CD1c-positive myeloid dendritic cell (primary cell): ENCODE results near the gene LRP5.

ENCODE experiments used
- DNase-seq: peaks from one replicate; pipeline ENCODE4 v3.0.0-alpha.2; 2016; ENCODE audit errors: extremely low spot score

LRP5 gene

DNA sequence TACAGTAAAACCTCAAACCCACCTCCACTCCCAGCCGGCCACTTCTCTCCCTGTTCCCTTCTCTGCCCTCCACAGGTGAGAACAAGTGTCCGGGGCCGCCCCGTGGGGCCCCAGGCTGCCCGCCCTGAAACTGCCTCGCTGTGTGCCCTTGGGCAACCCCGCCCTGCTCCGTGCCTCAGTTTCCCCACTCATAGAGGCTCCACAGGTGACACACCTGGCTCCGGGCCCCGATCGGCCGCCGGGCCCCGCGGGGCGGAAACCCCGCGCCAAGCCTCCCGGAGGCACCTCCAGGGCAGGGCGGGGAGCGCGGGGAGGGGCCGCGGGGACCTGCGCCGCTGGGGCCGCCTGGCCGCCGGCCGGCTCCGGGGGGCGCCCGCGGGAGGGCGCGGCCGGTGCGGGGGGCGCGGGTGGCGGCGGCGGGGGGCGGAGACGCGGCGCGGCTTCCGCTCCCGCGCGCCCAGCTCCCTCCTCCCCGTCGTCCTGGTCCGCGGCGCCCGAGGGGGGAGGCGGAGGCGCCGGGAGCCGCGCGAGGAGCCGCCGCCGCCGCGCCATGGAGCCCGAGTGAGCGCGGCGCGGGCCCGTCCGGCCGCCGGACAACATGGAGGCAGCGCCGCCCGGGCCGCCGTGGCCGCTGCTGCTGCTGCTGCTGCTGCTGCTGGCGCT lies at the start of gene LRP5:
Gene LRP5 (plus strand): TSS at position 475 of the 663 bp plus-strand sequence. CDS start 124 bp downstream, at position 599.
- peak; percentile 30 for DNase-seq

GRCh38 chr11:68263444-68264035 lies 48.9 kb upstream of the LRP5 start:
- DNase-seq = no peak

DNA sequence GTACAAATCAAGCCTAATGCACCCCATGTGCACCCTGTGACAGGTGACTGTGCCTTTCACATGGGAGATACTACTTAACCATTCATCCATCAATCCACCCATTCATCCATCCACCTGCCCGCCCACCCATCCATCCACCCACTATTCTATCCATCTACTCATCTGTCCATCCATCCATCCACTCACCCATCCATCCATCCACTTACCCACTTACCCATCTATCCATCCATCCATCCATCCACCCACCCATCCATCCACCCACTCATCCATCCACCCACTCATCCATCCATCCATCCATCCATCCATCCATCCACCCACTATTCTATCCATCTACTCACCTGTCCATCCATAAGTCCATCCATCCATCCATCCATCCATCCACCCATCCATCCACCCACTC lies 48.1 kb upstream of the LRP5 start:
- no peak for DNase-seq

GRCh38 chr11:68264741-68265540 lies 47.5 kb upstream of the LRP5 start:
- no peak for DNase-seq

DNA sequence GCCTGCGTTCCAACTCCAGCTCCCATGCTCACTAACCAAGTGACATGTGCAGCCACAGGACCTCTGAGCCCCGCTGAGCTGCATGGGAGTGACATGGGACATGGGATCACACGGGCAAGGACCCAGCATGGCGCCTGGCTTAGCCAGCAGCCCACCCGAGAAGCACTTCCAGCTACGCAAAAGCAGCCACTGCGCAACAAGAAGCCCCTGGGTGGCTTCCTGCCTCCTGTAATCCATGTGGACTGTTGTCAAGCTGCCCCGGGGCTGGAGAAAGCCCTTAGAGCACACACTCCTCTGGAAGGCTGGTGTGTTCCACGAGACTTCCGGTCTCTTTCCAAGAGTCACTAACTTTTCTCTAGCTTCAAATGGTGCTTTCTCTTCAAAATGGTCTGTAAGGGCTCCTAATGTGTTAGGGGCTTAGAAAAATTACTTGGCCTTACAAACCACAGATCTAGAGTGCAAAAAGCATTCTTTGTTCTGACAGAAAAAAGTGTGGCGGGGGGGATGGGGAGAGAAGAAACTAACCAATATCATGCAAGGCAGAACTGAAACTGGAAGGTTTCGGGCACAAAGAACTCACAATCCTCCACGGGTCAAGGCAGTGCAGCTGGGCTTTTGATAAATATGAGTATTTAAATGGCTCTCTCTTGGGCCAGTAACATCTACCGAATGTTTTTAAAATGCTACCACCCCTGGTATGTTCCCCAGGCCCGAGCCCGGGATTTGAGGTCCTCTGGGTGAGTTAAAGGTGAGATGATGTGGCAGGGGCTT lies 46.1 kb upstream of the LRP5 start:
- DNase-seq = peak; percentile 44

DNA sequence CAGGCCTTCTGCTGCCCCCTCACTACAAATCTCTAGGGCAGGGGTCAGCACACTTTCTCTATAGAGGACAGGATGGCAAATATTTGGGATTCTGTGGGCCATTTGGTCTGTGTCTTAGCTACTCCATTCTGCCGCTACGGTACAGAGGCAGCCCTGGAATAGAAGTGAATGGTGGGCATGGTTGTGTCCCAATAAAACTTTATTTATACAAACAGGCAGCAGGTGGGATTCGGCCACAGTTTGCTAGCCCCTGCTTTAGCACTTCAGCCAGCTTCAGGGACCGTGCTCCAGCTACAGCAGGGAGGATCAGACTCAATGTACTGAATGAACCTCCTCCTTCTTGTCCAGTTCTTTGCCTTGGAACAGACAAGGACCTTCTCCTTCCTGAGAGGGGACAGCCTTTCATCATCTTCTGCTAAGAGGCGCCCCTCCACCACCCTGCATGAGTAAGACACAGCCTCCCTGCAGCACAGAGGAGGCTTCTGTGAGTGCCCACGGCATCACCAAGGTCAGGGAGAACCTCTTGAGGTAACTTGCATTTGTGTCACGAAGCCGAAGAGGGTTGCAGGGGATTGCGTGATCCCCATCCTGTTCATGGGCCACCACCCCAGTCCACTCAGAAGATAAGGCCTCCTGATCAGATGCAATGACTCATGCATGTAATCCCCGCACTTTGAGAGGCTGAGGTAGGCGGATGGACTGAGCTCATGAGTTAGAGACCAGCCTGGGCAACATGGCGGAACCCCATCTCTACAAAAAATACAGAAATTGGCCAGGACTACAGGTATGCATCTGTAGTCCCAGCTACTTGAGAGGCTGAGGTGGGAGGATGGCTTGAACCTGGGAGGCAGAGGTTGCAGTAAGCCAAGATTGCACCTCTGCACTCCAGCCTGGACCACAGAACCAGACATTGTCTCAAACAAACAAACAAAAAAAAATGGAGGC lies 45.2 kb upstream of the LRP5 start:
- peak; percentile 10 for DNase-seq

DNA sequence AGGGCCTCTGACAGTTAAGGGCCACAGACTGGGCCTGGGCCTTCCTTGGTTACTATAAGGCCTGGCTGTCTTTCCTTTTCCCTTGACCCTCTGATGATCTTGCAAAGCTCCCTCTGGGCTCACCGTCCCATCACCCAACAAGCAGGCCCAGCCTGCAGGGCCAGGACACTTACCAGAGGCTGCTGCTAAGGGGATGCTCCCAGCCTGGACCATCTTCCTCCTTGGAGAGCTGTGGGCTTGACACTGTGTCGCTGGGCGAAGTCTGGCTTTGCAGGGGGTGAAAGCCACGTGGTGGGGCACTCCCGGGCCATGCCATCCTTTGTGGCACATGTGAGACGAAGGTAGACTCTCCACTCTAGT lies 44.5 kb upstream of the LRP5 start:
- DNase-seq = no peak

DNA sequence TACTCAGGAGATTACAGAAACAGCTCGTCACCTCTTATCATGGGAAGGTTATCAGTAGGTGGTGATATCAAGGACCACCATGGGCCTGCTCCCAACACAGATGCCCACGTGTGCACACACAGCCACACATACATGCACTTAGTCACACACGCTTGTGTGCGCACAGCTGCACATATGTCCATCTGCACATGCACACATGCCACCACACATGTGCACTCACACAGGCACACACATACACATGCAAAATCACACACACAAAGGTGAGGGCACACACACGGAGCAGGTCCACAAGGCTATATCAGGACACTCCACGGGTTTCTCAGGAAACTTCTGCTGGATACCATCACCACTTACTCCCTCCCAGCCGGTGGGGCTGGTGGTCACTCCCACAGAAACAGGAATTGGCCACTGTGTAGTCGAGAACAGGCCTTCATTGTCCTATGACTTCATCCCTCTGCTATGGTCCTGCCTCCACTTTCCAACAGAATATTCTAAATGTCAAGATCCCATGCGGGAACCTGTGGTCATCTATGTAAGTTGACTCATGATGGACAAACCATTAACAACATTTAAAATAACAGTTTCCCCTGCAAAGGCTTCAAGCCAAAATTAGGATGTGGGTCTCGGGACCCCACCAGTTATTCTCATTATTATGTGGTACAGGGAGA lies 42.8 kb upstream of the LRP5 start:
- DNase-seq = peak; percentile 4

- no peak for DNase-seq
These were observed 42.0 kb upstream of the LRP5 start for GRCh38 chr11:68270196-68271022.

GRCh38 chr11:68271023-68271780 lies 41.2 kb upstream of the LRP5 start:
- peak; percentile 68 for DNase-seq

DNA sequence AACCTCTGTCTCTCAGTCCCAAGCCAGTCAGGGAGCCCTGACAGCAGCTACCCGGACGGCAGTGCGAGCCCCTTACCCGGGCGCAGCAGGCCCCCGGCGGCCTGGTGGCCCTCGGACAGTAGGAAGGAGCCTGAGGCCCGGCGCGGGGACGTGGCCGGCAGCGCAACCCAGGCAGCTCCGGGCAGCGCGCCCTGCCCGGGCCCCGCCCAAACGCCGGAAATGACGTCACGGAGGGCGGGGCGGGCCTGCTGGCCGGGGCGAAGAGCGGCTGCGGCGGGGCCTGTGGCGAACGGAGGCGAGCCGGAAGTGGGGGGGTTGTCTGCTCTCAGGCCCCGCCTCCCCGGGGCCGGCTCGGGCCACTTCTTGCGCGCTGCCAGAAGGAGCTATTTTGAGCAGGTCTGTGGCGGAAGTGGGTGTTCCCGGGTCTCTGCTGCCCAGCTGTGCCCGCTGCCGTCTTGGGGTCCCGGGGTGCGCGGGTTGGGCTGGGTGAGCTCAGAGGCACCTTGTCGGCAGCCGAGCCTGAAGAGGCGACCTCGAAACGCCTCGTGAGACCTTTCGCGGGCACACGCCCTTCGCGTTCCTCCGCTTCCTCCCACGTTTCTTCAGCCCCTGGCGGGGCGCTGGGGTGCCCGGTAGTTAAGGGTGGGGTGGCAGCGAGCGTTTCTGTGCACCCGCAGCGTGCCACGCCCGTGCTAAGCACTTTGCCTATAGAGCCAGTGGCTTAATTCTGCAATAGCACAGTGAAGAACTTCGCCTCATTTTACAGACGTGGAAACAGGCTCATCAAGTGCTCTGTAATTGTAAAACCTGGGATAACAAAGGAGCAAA lies 40.4 kb upstream of the LRP5 start, which contains the start of gene C11orf24:
Gene C11orf24 (minus strand): TSS at position 193 of the 828 bp plus-strand sequence. CDS start 8,206 bp downstream, outside the sequence.
- DNase-seq = peak; percentile 99

DNA sequence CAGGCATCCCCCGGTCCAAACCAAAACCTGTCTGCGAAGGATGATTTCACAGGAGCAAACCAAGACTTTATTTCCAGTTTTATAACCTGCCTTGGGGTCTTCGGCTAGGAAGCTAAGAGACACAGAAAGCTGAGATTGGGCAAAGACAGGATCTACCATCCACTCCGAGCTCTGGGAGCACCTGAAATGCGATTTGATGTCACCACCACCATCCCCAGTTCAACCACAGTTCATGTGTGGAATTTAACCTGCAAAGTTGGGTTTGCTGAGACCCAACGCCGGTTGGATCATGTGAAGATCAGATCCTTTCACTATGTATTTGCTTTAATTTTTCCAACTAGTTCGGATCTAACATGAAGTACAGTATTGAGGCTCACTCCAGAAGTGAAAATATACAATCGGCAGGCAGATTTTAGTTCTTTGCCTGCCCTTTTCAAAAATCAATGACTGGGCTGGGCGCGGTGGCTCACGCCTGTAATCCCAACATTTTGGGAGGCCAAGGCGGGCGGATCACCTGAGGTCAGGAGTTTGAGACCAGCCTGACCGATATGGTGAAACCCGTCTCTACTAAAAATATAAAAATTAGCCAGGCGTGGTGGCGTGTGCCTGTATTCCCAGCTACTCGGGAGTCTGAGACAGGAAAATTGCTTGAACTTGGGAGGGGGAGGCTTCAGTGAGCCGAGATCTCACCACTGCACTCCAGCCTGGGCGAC lies 39.2 kb upstream of the LRP5 start:
- no peak for DNase-seq

GRCh38 chr11:68274306-68274705 lies 38.1 kb upstream of the LRP5 start:
- no peak for DNase-seq

GRCh38 chr11:68275721-68276507 lies 36.5 kb upstream of the LRP5 start:
- DNase-seq = no peak

- no peak for DNase-seq
These were observed 35.5 kb upstream of the LRP5 start for GRCh38 chr11:68276861-68277260.

GRCh38 chr11:68279676-68280075 lies 32.7 kb upstream of the LRP5 start:
- DNase-seq = no peak
